Left cardiac atrium (tissue), 2 donors: ENCODE data around the gene KANSL1L. TPM values are rescaled to one million over a fixed set of nuclear protein-coding genes. Genes with fewer than 3 reads are reported as not detected.

Experiments used
- total RNA-seq, 2 donors: library from RNA; stranded (reverse); fragmentation: NEBNext Ultra II Directional; extraction: Animal tissue kit (Norgen Biotek cat#: 25700); gene quantifications; one replicate each; pipeline ENCODE4 v1.2.1, GENCODE V29; 2021
- donor health status: DM: no; HTN: yes; CAD: no; lungs with severe emphysema.
- donor health status: DM: yes; HTN: yes; CAD: no.

Gene KANSL1L
- total RNA-seq, 2 donors from 2014 or later, result 15.5 to 17.1 TPM

Other genes starting within 250 kb of the KANSL1L start
- 10 to 100 TPM; 29.3 to 30.0 TPM for gene RPE, start 168.8 kb downstream of the KANSL1L start, total RNA-seq
- gene ACADL, start 54.0 kb upstream of the KANSL1L start, total RNA-seq, result 1 to 10 TPM; 2.5 to 4.6 TPM
- gene MYL1, start 143.8 kb upstream of the KANSL1L start, total RNA-seq, result not detected